DOHH2 (cell line): ENCODE data around the gene ESYT2.

ENCODE experiments used
- H3F3A ChIP-seq: fragments of 200-600 bp; sonication (generic), shearing (Covaris generic); 2 replicates; pipeline ENCODE4 v1.6.0; 2016; ENCODE audit warnings: antibody characterized with exemption, mild to moderate bottlenecking; ENCODE audit not compliant: control insufficient read depth, insufficient read depth
- H3K27ac ChIP-seq: fragments of 200-600 bp; sonication (generic); 2 replicates; pipeline ENCODE4 v1.5.1; 2014; ENCODE audit warnings: low read depth, mild to moderate bottlenecking, low read length, moderate library complexity
- H3K27me3 ChIP-seq: fragments of 200-600 bp; sonication (generic); 2 replicates; pipeline ENCODE4 v1.6.1; 2014; ENCODE audit warnings: mild to moderate bottlenecking, low read length, mixed read lengths; ENCODE audit not compliant: control insufficient read depth
- H3K36me3 ChIP-seq: fragments of 200-600 bp; sonication (generic); 2 replicates; pipeline ENCODE4 v1.6.1; 2014; ENCODE audit warnings: mild to moderate bottlenecking, low read length, moderate library complexity, mixed read lengths; ENCODE audit not compliant: control insufficient read depth
- H3K4me1 ChIP-seq: fragments of 200-600 bp; sonication (generic); 2 replicates; pipeline ENCODE4 v1.6.1; 2014; ENCODE audit warnings: mild to moderate bottlenecking, low read length, mixed read lengths; ENCODE audit not compliant: control insufficient read depth
- H3K4me2 ChIP-seq: fragments of 200-600 bp; sonication (generic); 2 replicates; pipeline ENCODE4 v1.6.0; 2014; ENCODE audit warnings: mild to moderate bottlenecking, low read length, moderate library complexity
- H3K4me3 ChIP-seq: fragments of 200-600 bp; sonication (generic); 2 replicates; pipeline ENCODE4 v1.5.1; 2014; ENCODE audit warnings: mild to moderate bottlenecking, low read length, mixed read lengths
- H3K79me2 ChIP-seq: fragments of 200-600 bp; sonication (generic); 2 replicates; pipeline ENCODE4 v1.6.1; 2014; ENCODE audit warnings: mild to moderate bottlenecking, low read length, mixed read lengths; ENCODE audit not compliant: control insufficient read depth
- H3K9me2 ChIP-seq: fragments of 200-600 bp; sonication (generic); replicated peaks from 2 replicates; pipeline ENCODE4 v1.6.1; 2014; ENCODE audit warnings: mild to moderate bottlenecking, low read length, mixed read lengths; ENCODE audit not compliant: control insufficient read depth
- H3K9me3 ChIP-seq: fragments of 200-600 bp; sonication (generic); 2 replicates; pipeline ENCODE4 v1.6.1; 2014; ENCODE audit warnings: antibody characterized with exemption, low read length, mixed read lengths; ENCODE audit not compliant: control insufficient read depth, insufficient read depth
- H4K20me1 ChIP-seq: fragments of 200-600 bp; sonication (generic); 2 replicates; pipeline ENCODE4 v1.6.0; 2014; ENCODE audit warnings: low read depth, mild to moderate bottlenecking, antibody characterized with exemption, low read length, moderate library complexity; ENCODE audit not compliant: control insufficient read depth, insufficient read depth
- EZH2phosphoT487 ChIP-seq: fragments of 200-600 bp; sonication (generic); IDR thresholded peaks from 2 replicates; pipeline ENCODE4 v1.6.1; 2017; ENCODE audit warnings: borderline replicate concordance, mild to moderate bottlenecking, antibody characterized with exemption, low read length, moderate library complexity, mixed read lengths
- TF ChIP-seq, protein P1 (sequence below): fragments of 200-600 bp; sonication (generic); IDR thresholded peaks from one replicate; pipeline ENCODE4 v1.5.1; 2014; ENCODE audit warnings: antibody characterized with exemption, mild to moderate bottlenecking, low read depth, low read length; ENCODE audit not compliant: poor library complexity, severe bottlenecking

ESYT2 gene

GRCh38 chr7:158856883-158857668 is 27.8 kb upstream of the ESYT2 start:
- Histone ChIP-seq H3K79me2 (peaks cover 33% of the 10 kb centered on the region), H3K4me1 (peaks cover 43% of the 10 kb centered on the region), H3K9me3 (no peaks in the 10 kb centered on the region), H3K36me3 (peaks cover 4% of the 10 kb centered on the region; the same call in 1 of the 2 replicates), H3K27ac (peak overlapping the region; percentile 21; the same call in 1 of the 2 replicates), H3F3A (peaks cover 16% of the 10 kb centered on the region), H3K4me2 (peak overlapping the region; percentile 62), H3K4me3 (peak overlapping the region; percentile 80), H3K27me3 (no peaks in the 10 kb centered on the region), H3K9me2 (no peaks in the 10 kb centered on the region), H4K20me1 (no peaks in the 10 kb centered on the region)
- TF ChIP-seq, protein P1, sequence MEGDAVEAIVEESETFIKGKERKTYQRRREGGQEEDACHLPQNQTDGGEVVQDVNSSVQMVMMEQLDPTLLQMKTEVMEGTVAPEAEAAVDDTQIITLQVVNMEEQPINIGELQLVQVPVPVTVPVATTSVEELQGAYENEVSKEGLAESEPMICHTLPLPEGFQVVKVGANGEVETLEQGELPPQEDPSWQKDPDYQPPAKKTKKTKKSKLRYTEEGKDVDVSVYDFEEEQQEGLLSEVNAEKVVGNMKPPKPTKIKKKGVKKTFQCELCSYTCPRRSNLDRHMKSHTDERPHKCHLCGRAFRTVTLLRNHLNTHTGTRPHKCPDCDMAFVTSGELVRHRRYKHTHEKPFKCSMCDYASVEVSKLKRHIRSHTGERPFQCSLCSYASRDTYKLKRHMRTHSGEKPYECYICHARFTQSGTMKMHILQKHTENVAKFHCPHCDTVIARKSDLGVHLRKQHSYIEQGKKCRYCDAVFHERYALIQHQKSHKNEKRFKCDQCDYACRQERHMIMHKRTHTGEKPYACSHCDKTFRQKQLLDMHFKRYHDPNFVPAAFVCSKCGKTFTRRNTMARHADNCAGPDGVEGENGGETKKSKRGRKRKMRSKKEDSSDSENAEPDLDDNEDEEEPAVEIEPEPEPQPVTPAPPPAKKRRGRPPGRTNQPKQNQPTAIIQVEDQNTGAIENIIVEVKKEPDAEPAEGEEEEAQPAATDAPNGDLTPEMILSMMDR: no peak
- TF ChIP-seq EZH2phosphoT487: no peak

DNA sequence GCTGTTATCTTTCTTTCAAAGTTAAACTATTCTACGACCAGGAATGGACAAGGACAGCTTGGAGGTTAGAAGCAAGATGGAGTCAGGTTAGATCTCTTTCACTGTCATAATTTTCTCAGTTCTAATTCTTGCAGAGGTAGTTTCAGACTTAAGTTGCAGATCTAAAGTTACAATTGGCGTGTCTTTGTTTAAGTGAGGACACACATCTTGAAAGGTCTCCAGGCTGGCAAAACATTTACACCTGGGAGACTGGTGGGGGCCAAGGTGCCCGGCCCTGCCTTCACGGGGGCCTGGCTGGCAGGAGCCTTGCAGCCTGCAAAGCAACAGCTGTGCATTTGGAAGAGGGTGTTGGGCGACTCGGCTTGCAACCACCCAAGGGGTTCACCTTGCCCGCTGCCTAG is 25.4 kb upstream of the ESYT2 start:
- Histone ChIP-seq H3K36me3 (peaks cover 4% of the 10 kb centered on the region; the same call in 1 of the 2 replicates), H3K27me3 (no peaks in the 10 kb centered on the region), H3K27ac (no peak overlapping the region), H3K4me1 (peaks cover 45% of the 10 kb centered on the region), H4K20me1 (no peaks in the 10 kb centered on the region), H3K79me2 (peaks cover 28% of the 10 kb centered on the region), H3F3A (peaks cover 11% of the 10 kb centered on the region), H3K4me2 (no peak overlapping the region), H3K4me3 (no peak overlapping the region), H3K9me3 (peaks cover 4% of the 10 kb centered on the region), H3K9me2 (no peaks in the 10 kb centered on the region)
- TF ChIP-seq EZH2phosphoT487: no peak
- TF ChIP-seq, protein P1: no peak

DNA sequence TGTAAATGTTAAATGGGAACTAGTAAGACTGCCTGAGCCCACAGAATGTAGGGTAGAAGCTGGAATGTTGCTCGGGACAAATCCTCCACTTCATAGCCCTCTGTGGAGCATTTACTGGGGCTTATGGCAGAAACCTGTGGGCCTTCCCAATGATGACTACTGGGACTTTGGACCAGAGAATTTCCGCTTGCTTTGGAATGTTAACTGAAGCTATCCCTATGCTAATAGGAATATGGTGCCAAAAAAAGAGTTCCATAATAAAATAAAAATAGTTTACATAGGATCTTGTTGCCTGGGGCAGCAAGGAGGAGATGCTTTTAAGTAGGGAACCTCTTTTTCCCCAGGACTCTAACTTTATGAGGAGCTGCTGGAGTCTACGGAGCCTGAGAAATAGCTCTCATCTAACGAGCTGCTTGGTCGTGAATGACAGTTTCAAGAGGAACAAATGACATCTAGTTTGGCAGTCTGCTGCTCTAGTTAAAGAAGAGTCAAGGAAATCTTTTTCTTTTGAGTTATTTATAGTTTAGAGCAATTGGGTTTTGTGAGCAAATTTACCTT is 21.3 kb upstream of the ESYT2 start:
- Histone ChIP-seq H3F3A (no peaks in the 10 kb centered on the region), H3K27me3 (no peaks in the 10 kb centered on the region), H3K4me1 (peaks cover 15% of the 10 kb centered on the region), H3K9me3 (peaks cover 26% of the 10 kb centered on the region), H3K4me2 (no peak overlapping the region), H3K36me3 (no peaks in the 10 kb centered on the region), H3K79me2 (no peaks in the 10 kb centered on the region), H3K4me3 (no peak overlapping the region), H3K9me2 (no peaks in the 10 kb centered on the region), H3K27ac (no peak overlapping the region), H4K20me1 (no peaks in the 10 kb centered on the region)
- no peak for TF ChIP-seq EZH2phosphoT487
- TF ChIP-seq, protein P1: no peak
